Activated CD8-positive, alpha-beta memory T cell treated with anti-CD3 and anti-CD28 coated beads, Interleukin-2, amount 10 ng/mL, durations not matched to agents 7 days and 5 days (primary cell): ENCODE data around the gene TUBA4A. TPM values are rescaled to one million over a fixed set of nuclear protein-coding genes. Genes with fewer than 3 reads are reported as not detected.
"Not testable (repeated sequence)": the region's sequence is repeated elsewhere in the genome, so short reads cannot be mapped to it uniquely, and the experiment has no call there.

Experiments used
- ATAC-seq: fragments of 150-1000 bp; cut with Tn5 transposase; one replicate; pipeline ENCODE4 v1.10.0; 2021; ENCODE audit warnings: moderate library complexity
- CTCF ChIA-PET: fragments of 350-600 bp; sonication (Branson Sonifier 250); formaldehyde crosslinking; loops from one replicate; lab custom pipeline; 2021; ENCODE audit warnings: antibody characterized with exemption; lab: Charles Lee
- DNase-seq: peaks from one replicate; pipeline ENCODE4 v3.0.0-alpha.2; 2020
- H3K27ac Mint-ChIP-seq: one replicate; pipeline ENCODE4 v1.8.0; 2021; ENCODE audit warnings: mild to moderate bottlenecking, mixed read lengths
- H3K27me3 Mint-ChIP-seq: one replicate; pipeline ENCODE4 v1.8.0; 2021; ENCODE audit warnings: mixed read lengths
- H3K36me3 Mint-ChIP-seq: one replicate; pipeline ENCODE4 v1.8.0; 2021; ENCODE audit warnings: mild to moderate bottlenecking, mixed read lengths
- H3K4me1 Mint-ChIP-seq: one replicate; pipeline ENCODE4 v1.8.0; 2021; ENCODE audit warnings: mixed read lengths
- H3K4me3 Mint-ChIP-seq: one replicate; pipeline ENCODE4 v1.8.0; 2021; ENCODE audit warnings: mild to moderate bottlenecking, moderate library complexity, mixed read lengths
- H3K9me3 Mint-ChIP-seq: one replicate; pipeline ENCODE4 v1.8.0; 2022; ENCODE audit warnings: low read depth, mixed read lengths
- total RNA-seq, 2 experiments: library from RNA; stranded (reverse); gene quantifications; one replicate each; pipeline ENCODE4 v1.2.3, GENCODE V29; 2021

TUBA4A gene
- total RNA-seq, 2 experiments from 2014 or later = 244 to 337 TPM

- no peak for DNase-seq
- peaks cover 12% of the 10 kb centered on the region for H3K4me1 Mint-ChIP-seq
Measured at GRCh38 chr2:219292616-219293015, 38.9 kb upstream of the TUBA4A start.

GRCh38 chr2:219291910-219292490, 38.3 kb upstream of the TUBA4A start:
- H3K36me3 Mint-ChIP-seq = no peaks in the 10 kb centered on the region
- ATAC-seq = no peak
- DNase-seq = no peak
- no peak overlapping the region for H3K4me3 Mint-ChIP-seq
- H3K4me1 Mint-ChIP-seq = peaks cover 12% of the 10 kb centered on the region
- peaks cover 8% of the 10 kb centered on the region for H3K27me3 Mint-ChIP-seq
- no peak overlapping the region for H3K27ac Mint-ChIP-seq
- no peaks in the 10 kb centered on the region for H3K9me3 Mint-ChIP-seq
- CTCF ChIA-PET = interaction anchor here (1.1 to 8.5 kb wide), 9 partner anchors 8 to 173 kb away, joined by 3 to 260 read pairs (median 4); partner anchors contain the start of genes ABCB6, DNAJB2 and NHEJ1

More at GRCh38 chr2:219292616-219293015, 38.9 kb upstream of the TUBA4A start:
- no peak overlapping the region for H3K4me3 Mint-ChIP-seq
- peaks cover 8% of the 10 kb centered on the region for H3K27me3 Mint-ChIP-seq
- CTCF ChIA-PET = interaction anchor here (1.1 to 8.5 kb wide), 11 partner anchors 7 to 173 kb away, joined by 3 to 260 read pairs (median 4); partner anchors contain the start of genes ABCB6, CNPPD1, DNAJB2 and NHEJ1
- ATAC-seq = no peak
- H3K36me3 Mint-ChIP-seq = no peaks in the 10 kb centered on the region
- no peak overlapping the region for H3K27ac Mint-ChIP-seq
- no peaks in the 10 kb centered on the region for H3K9me3 Mint-ChIP-seq

- Mint-ChIP-seq H3K4me3 (no peak overlapping the region), H3K9me3 (no peaks in the 10 kb centered on the region), H3K4me1 (peaks cover 12% of the 10 kb centered on the region), H3K36me3 (no peaks in the 10 kb centered on the region), H3K27me3 (peaks cover 8% of the 10 kb centered on the region), H3K27ac (no peak overlapping the region)
- ATAC-seq (no peak), DNase-seq (no peak)
- CTCF ChIA-PET = interaction anchor here (1.2 to 8.5 kb wide), 7 partner anchors 9 to 135 kb away, joined by 3 to 260 read pairs (median 4); partner anchors contain the start of genes ABCB6, DNAJB2 and NHEJ1
Measured at GRCh38 chr2:219291394-219291793, 37.7 kb upstream of the TUBA4A start.

- no peak for DNase-seq
- no peak overlapping the region for H3K27ac Mint-ChIP-seq
- H3K36me3 Mint-ChIP-seq = no peaks in the 10 kb centered on the region
- peaks cover 11% of the 10 kb centered on the region for H3K4me1 Mint-ChIP-seq
- no peak overlapping the region for H3K4me3 Mint-ChIP-seq
- no peak for ATAC-seq
- CTCF ChIA-PET = interaction anchor here (1.5 to 8.5 kb wide), 4 partner anchors 9 to 134 kb away, joined by 3 to 260 read pairs (median 78); partner anchors contain the start of genes DNAJB2 and NHEJ1
- H3K27me3 Mint-ChIP-seq = peaks cover 3% of the 10 kb centered on the region
- no peaks in the 10 kb centered on the region for H3K9me3 Mint-ChIP-seq
Measured at GRCh38 chr2:219290381-219291171, 36.9 kb upstream of the TUBA4A start.

- Mint-ChIP-seq H3K27me3 (no peaks in the 10 kb centered on the region), H3K36me3 (no peaks in the 10 kb centered on the region), H3K27ac (no peak overlapping the region), H3K4me1 (peaks cover 6% of the 10 kb centered on the region), H3K9me3 (no peaks in the 10 kb centered on the region), H3K4me3 (no peak overlapping the region)
- CTCF ChIA-PET = interaction anchor here (8.5 kb wide), 1 partner anchor 10 kb away, joined by 260 read pairs; the partner anchor contains the start of gene DNAJB2
- ATAC-seq = no peak
- DNase-seq = no peak
Measured at GRCh38 chr2:219289537-219290361, 36.0 kb upstream of the TUBA4A start.

GRCh38 chr2:219289195-219289536, 35.4 kb upstream of the TUBA4A start:
- ATAC-seq (no peak), DNase-seq (no peak)
- Mint-ChIP-seq H3K4me1 (peaks cover 2% of the 10 kb centered on the region), H3K27ac (no peak overlapping the region), H3K9me3 (no peaks in the 10 kb centered on the region), H3K4me3 (no peak overlapping the region), H3K27me3 (no peaks in the 10 kb centered on the region), H3K36me3 (no peaks in the 10 kb centered on the region)
- CTCF ChIA-PET = interaction anchor here (8.5 kb wide), 1 partner anchor 10 kb away, joined by 260 read pairs; the partner anchor contains the start of gene DNAJB2

- CTCF ChIA-PET = interaction anchor here (0.8 kb wide), 1 partner anchor 10 kb away, joined by 3 read pairs; no protein-coding TSS in a partner anchor
- ATAC-seq = no peak
Measured at GRCh38 chr2:219287580-219288265, 34.0 kb upstream of the TUBA4A start.

GRCh38 chr2:219287116-219287440, 33.4 kb upstream of the TUBA4A start:
- CTCF ChIA-PET = interaction anchor here (0.8 to 14.8 kb wide), 3 partner anchors 5 to 128 kb away, joined by 3 to 260 read pairs (median 8); no protein-coding TSS in a partner anchor
- H3K4me1 Mint-ChIP-seq, H3K9me3 Mint-ChIP-seq, H3K27me3 Mint-ChIP-seq, H3K4me3 Mint-ChIP-seq, DNase-seq, H3K36me3 Mint-ChIP-seq, H3K27ac Mint-ChIP-seq, ATAC-seq: not testable (repeated sequence)

More at GRCh38 chr2:219287580-219288265, 34.0 kb upstream of the TUBA4A start:
- Mint-ChIP-seq H3K9me3 (no peaks in the 10 kb centered on the region), H3K27me3 (no peaks in the 10 kb centered on the region), H3K36me3 (peaks cover 4% of the 10 kb centered on the region), H3K27ac (no peak overlapping the region), H3K4me1 (peaks cover 2% of the 10 kb centered on the region), H3K4me3 (no peak overlapping the region)
- DNase-seq = no peak

GRCh38 chr2:219286436-219287115, 32.9 kb upstream of the TUBA4A start:
- Mint-ChIP-seq H3K9me3 (no peaks in the 10 kb centered on the region), H3K36me3 (peaks cover 5% of the 10 kb centered on the region), H3K27me3 (no peaks in the 10 kb centered on the region), H3K4me1 (peaks cover 2% of the 10 kb centered on the region), H3K27ac (no peak overlapping the region), H3K4me3 (no peak overlapping the region)
- CTCF ChIA-PET = interaction anchor here (1.2 to 14.8 kb wide), 4 partner anchors 6 to 127 kb away, joined by 5 to 260 read pairs (median 8); no protein-coding TSS in a partner anchor
- no peak for ATAC-seq
- DNase-seq = no peak

GRCh38 chr2:219285894-219286425, 32.2 kb upstream of the TUBA4A start:
- H3K4me1 Mint-ChIP-seq = peaks cover 5% of the 10 kb centered on the region
- H3K27ac Mint-ChIP-seq = no peak overlapping the region
- no peaks in the 10 kb centered on the region for H3K27me3 Mint-ChIP-seq
- no peaks in the 10 kb centered on the region for H3K9me3 Mint-ChIP-seq
- peaks cover 8% of the 10 kb centered on the region for H3K36me3 Mint-ChIP-seq
- DNase-seq (no peak), ATAC-seq (no peak)
- CTCF ChIA-PET = interaction anchor here (0.6 to 14.8 kb wide), 5 partner anchors 6 to 127 kb away, joined by 3 to 260 read pairs (median 5); no protein-coding TSS in a partner anchor
- no peak overlapping the region for H3K4me3 Mint-ChIP-seq

GRCh38 chr2:219285373-219285735, 31.6 kb upstream of the TUBA4A start:
- ATAC-seq = no peak
- H3K4me3 Mint-ChIP-seq = no peak overlapping the region
- H3K36me3 Mint-ChIP-seq = peaks cover 8% of the 10 kb centered on the region
- H3K27ac Mint-ChIP-seq = no peak overlapping the region
- DNase-seq = no peak
- peaks cover 7% of the 10 kb centered on the region for H3K4me1 Mint-ChIP-seq
- no peaks in the 10 kb centered on the region for H3K27me3 Mint-ChIP-seq
- CTCF ChIA-PET = interaction anchor here (0.6 to 14.8 kb wide), 4 partner anchors 7 to 126 kb away, joined by 3 to 260 read pairs (median 5); no protein-coding TSS in a partner anchor
- no peaks in the 10 kb centered on the region for H3K9me3 Mint-ChIP-seq
